WTC11 (cell line): ENCODE measurements around the gene PARVB. TPM values are rescaled to one million over a fixed set of nuclear protein-coding genes. Genes with fewer than 3 reads are reported as not detected.

Source experiments
- ATAC-seq: fragments of 200-7000 bp; cut with Tn5 transposase; 2 replicates; pipeline ENCODE4 v1.10.0; 2021; ENCODE audit warnings: mild to moderate bottlenecking, moderate library complexity
- CTCF ChIA-PET: fragments of 300-600 bp; sonication (Branson Sonifier 250); formaldehyde crosslinking; loops from one replicate; lab custom pipeline; 2021; ENCODE audit warnings: antibody characterized with exemption; lab: Charles Lee
- POLR2A ChIA-PET: fragments of 350-600 bp; sonication (Branson Sonifier 250); formaldehyde crosslinking; loops from one replicate; lab custom pipeline; 2021; ENCODE audit warnings: antibody characterized with exemption; lab: Charles Lee
- DNase-seq: peaks from one replicate; pipeline ENCODE4 v3.0.0; 2021; ENCODE audit warnings: low spot score
- H3K27ac Mint-ChIP-seq: 2 replicates; pipeline ENCODE4 v1.8.0; 2021; ENCODE audit warnings: mixed read lengths
- H3K27me3 Mint-ChIP-seq: 2 replicates; pipeline ENCODE4 v1.8.0; 2021; ENCODE audit warnings: low read depth, mild to moderate bottlenecking, moderate library complexity, mixed read lengths
- H3K36me3 Mint-ChIP-seq: 2 replicates; pipeline ENCODE4 v1.8.0; 2021; ENCODE audit warnings: mixed read lengths
- H3K4me1 Mint-ChIP-seq: 2 replicates; pipeline ENCODE4 v1.8.0; 2022; ENCODE audit warnings: mixed read lengths
- H3K4me3 Mint-ChIP-seq: 2 replicates; pipeline ENCODE4 v1.8.0; 2021; ENCODE audit warnings: mild to moderate bottlenecking, moderate library complexity, mixed read lengths
- H3K9me3 Mint-ChIP-seq: 2 replicates; pipeline ENCODE4 v1.8.0; 2021; ENCODE audit warnings: mixed read lengths
- CREM ChIP-seq: sonication (generic); formaldehyde crosslinking; IDR thresholded peaks from 2 replicates; pipeline ENCODE4 v1.8.1; 2022; ENCODE audit warnings: mild to moderate bottlenecking, missing genetic modification reagents, moderate library complexity
- FOXJ3 ChIP-seq: sonication (generic); formaldehyde crosslinking; IDR thresholded peaks from 2 replicates; pipeline ENCODE4 v1.9.0; 2021; ENCODE audit warnings: missing genetic modification reagents, mild to moderate bottlenecking, borderline replicate concordance
- FOXK1 ChIP-seq: sonication (generic); formaldehyde crosslinking; IDR thresholded peaks from 2 replicates; pipeline ENCODE4 v1.8.0; 2022; ENCODE audit warnings: mild to moderate bottlenecking, moderate library complexity, missing genetic modification reagents
- GABPB1 ChIP-seq: sonication (generic); formaldehyde crosslinking; IDR thresholded peaks from 2 replicates; pipeline ENCODE4 v1.8.1; 2023; ENCODE audit warnings: mild to moderate bottlenecking, missing genetic modification reagents
- GTF2I ChIP-seq: fragments of 250-450 bp; sonication (Bioruptor Pico); conservative IDR thresholded peaks from 2 replicates; pipeline ENCODE4 v1.4.0; 2021; ENCODE audit warnings: mild to moderate bottlenecking
- JAZF1 ChIP-seq: fragments of 250-450 bp; sonication (Bioruptor Pico); IDR thresholded peaks from 2 replicates; pipeline ENCODE4 v1.9.0; 2021; ENCODE audit warnings: moderate library complexity, mild to moderate bottlenecking, inconsistent platforms
- MYBL2 ChIP-seq: sonication (generic); formaldehyde crosslinking; IDR thresholded peaks from 2 replicates; pipeline ENCODE4 v1.8.1; 2023; ENCODE audit warnings: mild to moderate bottlenecking, moderate library complexity, missing genetic modification reagents
- NFE2L1 ChIP-seq: sonication (generic); formaldehyde crosslinking; IDR thresholded peaks from 2 replicates; pipeline ENCODE4 v1.8.1; 2023; ENCODE audit warnings: missing genetic modification reagents
- NR2C2 ChIP-seq: sonication (generic); formaldehyde crosslinking; IDR thresholded peaks from 2 replicates; pipeline ENCODE4 v1.8.0; 2022; ENCODE audit warnings: mild to moderate bottlenecking, missing genetic modification reagents
- PRRX2 ChIP-seq: fragments of 250-450 bp; sonication (Bioruptor Pico); IDR thresholded peaks from 2 replicates; pipeline ENCODE4 v1.8.0; 2021; ENCODE audit warnings: mild to moderate bottlenecking
- ZBTB21 ChIP-seq: sonication (generic); formaldehyde crosslinking; IDR thresholded peaks from 2 replicates; pipeline ENCODE4 v1.8.1; 2023; ENCODE audit warnings: mild to moderate bottlenecking, missing genetic modification reagents, borderline replicate concordance
- ZNF138 ChIP-seq: sonication (generic); formaldehyde crosslinking; conservative IDR thresholded peaks from 2 replicates; pipeline ENCODE4 v1.8.1; 2022; ENCODE audit warnings: mild to moderate bottlenecking, moderate library complexity, missing genetic modification reagents
- ZNF416 ChIP-seq: fragments of 250-450 bp; sonication (Bioruptor Pico); IDR thresholded peaks from 2 replicates; pipeline ENCODE4 v1.9.0; 2021; ENCODE audit warnings: mild to moderate bottlenecking, inconsistent platforms
- total RNA-seq: library from RNA; stranded (reverse); gene quantifications from 3 replicates; pipeline ENCODE4 v1.2.3, GENCODE V29; 2021
- TF ChIP-seq, protein P1 (sequence below): sonication (generic); formaldehyde crosslinking; IDR thresholded peaks from 2 replicates; pipeline ENCODE4 v1.8.0; 2022; ENCODE audit warnings: mild to moderate bottlenecking, missing genetic modification reagents
- TF ChIP-seq, protein P2 (sequence below): sonication (generic); formaldehyde crosslinking; IDR thresholded peaks from 2 replicates; pipeline ENCODE4 v1.8.0; 2023; ENCODE audit warnings: missing genetic modification reagents, mild to moderate bottlenecking, borderline replicate concordance
- TF ChIP-seq, protein P3 (sequence below): sonication (generic); formaldehyde crosslinking; IDR thresholded peaks from 2 replicates; pipeline ENCODE4 v1.8.1; 2023; ENCODE audit warnings: mild to moderate bottlenecking, moderate library complexity, missing genetic modification reagents
- TF ChIP-seq, protein P4 (sequence below): sonication (generic); formaldehyde crosslinking; IDR thresholded peaks from 2 replicates; pipeline ENCODE4 v1.8.0; 2022; ENCODE audit warnings: missing genetic modification reagents
- TF ChIP-seq, protein P5 (sequence below): fragments of 250-450 bp; sonication (Bioruptor Pico); conservative IDR thresholded peaks from 2 replicates; pipeline ENCODE4 v1.9.0; 2021; ENCODE audit warnings: mild to moderate bottlenecking
- TF ChIP-seq, protein P6 (sequence below): sonication (generic); formaldehyde crosslinking; IDR thresholded peaks from 2 replicates; pipeline ENCODE4 v1.8.1; 2022; ENCODE audit warnings: missing genetic modification reagents, borderline replicate concordance
- TF ChIP-seq, protein P7 (sequence below): sonication (generic); formaldehyde crosslinking; IDR thresholded peaks from 2 replicates; pipeline ENCODE4 v1.8.0; 2022; ENCODE audit warnings: mild to moderate bottlenecking, missing genetic modification reagents

PARVB gene
- total RNA-seq, 1 experiment from 2014 or later, result 3.3 TPM

DNA sequence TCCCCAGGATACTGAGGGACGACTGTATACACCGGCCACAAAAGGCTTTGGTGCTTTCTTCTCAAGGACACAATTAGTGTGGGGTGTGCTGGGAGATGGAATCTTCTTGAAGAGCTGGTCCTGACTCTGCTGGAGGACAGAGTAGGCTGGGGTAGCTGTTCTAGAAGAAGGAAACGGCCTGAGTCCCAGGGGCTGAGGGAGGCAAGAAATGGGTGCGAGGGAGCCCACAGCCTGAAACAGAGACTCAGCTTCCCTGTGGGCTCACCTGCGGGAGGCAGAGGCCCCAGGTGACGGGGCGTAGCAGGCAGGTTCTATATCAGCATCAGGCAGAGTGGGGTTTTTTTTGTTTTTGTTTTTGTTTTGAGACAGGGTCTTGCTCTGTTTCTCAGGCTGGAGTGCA lies 193.2 kb downstream of the PARVB start:
- ATAC-seq, result no peak
- H3K9me3 Mint-ChIP-seq, result peaks cover 9% of the 10 kb centered on the region
- TF ChIP-seq, protein P1, sequence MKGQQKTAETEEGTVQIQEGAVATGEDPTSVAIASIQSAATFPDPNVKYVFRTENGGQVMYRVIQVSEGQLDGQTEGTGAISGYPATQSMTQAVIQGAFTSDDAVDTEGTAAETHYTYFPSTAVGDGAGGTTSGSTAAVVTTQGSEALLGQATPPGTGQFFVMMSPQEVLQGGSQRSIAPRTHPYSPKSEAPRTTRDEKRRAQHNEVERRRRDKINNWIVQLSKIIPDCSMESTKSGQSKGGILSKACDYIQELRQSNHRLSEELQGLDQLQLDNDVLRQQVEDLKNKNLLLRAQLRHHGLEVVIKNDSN, result no peak
- TF ChIP-seq GTF2I (CRISPR knock-in tag) (no peak), ZNF416 (no peak), ZBTB21 (CRISPR knock-in tag) (no peak), JAZF1 (CRISPR knock-in tag) (no peak), FOXK1 (no peak), NFE2L1 (CRISPR knock-in tag) (no peak), GABPB1 (CRISPR knock-in tag) (no peak), CREM (CRISPR knock-in tag) (no peak), FOXJ3 (CRISPR knock-in tag) (no peak), MYBL2 (CRISPR knock-in tag) (no peak), PRRX2 (CRISPR knock-in tag) (no peak), ZNF138 (no peak), NR2C2 (CRISPR knock-in tag) (no peak)
- TF ChIP-seq, protein P2, sequence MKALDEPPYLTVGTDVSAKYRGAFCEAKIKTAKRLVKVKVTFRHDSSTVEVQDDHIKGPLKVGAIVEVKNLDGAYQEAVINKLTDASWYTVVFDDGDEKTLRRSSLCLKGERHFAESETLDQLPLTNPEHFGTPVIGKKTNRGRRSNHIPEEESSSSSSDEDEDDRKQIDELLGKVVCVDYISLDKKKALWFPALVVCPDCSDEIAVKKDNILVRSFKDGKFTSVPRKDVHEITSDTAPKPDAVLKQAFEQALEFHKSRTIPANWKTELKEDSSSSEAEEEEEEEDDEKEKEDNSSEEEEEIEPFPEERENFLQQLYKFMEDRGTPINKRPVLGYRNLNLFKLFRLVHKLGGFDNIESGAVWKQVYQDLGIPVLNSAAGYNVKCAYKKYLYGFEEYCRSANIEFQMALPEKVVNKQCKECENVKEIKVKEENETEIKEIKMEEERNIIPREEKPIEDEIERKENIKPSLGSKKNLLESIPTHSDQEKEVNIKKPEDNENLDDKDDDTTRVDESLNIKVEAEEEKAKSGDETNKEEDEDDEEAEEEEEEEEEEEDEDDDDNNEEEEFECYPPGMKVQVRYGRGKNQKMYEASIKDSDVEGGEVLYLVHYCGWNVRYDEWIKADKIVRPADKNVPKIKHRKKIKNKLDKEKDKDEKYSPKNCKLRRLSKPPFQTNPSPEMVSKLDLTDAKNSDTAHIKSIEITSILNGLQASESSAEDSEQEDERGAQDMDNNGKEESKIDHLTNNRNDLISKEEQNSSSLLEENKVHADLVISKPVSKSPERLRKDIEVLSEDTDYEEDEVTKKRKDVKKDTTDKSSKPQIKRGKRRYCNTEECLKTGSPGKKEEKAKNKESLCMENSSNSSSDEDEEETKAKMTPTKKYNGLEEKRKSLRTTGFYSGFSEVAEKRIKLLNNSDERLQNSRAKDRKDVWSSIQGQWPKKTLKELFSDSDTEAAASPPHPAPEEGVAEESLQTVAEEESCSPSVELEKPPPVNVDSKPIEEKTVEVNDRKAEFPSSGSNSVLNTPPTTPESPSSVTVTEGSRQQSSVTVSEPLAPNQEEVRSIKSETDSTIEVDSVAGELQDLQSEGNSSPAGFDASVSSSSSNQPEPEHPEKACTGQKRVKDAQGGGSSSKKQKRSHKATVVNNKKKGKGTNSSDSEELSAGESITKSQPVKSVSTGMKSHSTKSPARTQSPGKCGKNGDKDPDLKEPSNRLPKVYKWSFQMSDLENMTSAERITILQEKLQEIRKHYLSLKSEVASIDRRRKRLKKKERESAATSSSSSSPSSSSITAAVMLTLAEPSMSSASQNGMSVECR (CRISPR knock-in tag), result no peak
- TF ChIP-seq, protein P3, sequence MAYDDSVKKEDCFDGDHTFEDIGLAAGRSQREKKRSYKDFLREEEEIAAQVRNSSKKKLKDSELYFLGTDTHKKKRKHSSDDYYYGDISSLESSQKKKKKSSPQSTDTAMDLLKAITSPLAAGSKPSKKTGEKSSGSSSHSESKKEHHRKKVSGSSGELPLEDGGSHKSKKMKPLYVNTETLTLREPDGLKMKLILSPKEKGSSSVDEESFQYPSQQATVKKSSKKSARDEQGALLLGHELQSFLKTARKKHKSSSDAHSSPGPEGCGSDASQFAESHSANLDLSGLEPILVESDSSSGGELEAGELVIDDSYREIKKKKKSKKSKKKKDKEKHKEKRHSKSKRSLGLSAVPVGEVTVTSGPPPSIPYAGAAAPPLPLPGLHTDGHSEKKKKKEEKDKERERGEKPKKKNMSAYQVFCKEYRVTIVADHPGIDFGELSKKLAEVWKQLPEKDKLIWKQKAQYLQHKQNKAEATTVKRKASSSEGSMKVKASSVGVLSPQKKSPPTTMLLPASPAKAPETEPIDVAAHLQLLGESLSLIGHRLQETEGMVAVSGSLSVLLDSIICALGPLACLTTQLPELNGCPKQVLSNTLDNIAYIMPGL (CRISPR knock-in tag), result no peak
- TF ChIP-seq, protein P4, sequence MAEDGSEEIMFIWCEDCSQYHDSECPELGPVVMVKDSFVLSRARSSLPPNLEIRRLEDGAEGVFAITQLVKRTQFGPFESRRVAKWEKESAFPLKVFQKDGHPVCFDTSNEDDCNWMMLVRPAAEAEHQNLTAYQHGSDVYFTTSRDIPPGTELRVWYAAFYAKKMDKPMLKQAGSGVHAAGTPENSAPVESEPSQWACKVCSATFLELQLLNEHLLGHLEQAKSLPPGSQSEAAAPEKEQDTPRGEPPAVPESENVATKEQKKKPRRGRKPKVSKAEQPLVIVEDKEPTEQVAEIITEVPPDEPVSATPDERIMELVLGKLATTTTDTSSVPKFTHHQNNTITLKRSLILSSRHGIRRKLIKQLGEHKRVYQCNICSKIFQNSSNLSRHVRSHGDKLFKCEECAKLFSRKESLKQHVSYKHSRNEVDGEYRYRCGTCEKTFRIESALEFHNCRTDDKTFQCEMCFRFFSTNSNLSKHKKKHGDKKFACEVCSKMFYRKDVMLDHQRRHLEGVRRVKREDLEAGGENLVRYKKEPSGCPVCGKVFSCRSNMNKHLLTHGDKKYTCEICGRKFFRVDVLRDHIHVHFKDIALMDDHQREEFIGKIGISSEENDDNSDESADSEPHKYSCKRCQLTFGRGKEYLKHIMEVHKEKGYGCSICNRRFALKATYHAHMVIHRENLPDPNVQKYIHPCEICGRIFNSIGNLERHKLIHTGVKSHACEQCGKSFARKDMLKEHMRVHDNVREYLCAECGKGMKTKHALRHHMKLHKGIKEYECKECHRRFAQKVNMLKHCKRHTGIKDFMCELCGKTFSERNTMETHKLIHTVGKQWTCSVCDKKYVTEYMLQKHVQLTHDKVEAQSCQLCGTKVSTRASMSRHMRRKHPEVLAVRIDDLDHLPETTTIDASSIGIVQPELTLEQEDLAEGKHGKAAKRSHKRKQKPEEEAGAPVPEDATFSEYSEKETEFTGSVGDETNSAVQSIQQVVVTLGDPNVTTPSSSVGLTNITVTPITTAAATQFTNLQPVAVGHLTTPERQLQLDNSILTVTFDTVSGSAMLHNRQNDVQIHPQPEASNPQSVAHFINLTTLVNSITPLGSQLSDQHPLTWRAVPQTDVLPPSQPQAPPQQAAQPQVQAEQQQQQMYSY (CRISPR knock-in tag), result no peak
- TF ChIP-seq, protein P5, sequence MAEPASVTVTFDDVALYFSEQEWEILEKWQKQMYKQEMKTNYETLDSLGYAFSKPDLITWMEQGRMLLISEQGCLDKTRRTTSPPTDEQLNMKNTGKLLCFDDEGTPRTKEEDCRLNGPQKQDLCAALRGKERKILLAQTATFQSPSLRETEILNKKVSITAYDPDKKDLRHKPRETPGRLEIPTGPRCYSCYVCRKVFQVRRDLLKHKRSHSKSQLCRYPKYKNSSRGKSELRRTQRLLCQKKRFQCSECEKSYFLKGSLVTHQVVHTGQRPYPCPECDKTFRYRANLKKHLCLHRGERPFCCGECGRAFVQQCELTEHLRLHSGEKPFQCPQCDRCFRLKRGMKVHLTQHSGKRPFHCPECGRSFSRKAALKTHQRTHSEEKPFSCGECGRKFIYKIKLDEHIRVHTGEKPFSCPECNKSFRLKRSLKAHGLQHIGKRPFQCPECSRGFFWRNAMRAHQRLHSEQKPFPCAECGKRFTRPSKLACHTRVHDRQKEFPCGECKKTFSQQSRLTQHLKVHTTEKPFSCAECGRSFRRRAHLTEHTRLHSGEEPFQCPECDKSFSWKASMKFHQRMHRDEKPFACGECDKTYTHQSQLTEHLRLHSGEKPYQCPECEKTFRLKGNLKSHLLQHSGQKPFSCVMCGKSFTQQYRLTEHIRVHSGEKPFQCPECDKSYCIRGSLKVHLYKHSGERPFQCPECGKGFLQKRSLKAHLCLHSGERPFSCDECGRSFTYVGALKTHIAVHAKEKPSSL, result no peak
- TF ChIP-seq, protein P6, sequence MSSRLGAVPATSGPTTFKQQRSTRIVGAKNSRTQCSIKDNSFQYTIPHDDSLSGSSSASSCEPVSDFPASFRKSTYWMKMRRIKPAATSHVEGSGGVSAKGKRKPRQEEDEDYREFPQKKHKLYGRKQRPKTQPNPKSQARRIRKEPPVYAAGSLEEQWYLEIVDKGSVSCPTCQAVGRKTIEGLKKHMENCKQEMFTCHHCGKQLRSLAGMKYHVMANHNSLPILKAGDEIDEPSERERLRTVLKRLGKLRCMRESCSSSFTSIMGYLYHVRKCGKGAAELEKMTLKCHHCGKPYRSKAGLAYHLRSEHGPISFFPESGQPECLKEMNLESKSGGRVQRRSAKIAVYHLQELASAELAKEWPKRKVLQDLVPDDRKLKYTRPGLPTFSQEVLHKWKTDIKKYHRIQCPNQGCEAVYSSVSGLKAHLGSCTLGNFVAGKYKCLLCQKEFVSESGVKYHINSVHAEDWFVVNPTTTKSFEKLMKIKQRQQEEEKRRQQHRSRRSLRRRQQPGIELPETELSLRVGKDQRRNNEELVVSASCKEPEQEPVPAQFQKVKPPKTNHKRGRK (CRISPR knock-in tag), result no peak
- TF ChIP-seq, protein P7, sequence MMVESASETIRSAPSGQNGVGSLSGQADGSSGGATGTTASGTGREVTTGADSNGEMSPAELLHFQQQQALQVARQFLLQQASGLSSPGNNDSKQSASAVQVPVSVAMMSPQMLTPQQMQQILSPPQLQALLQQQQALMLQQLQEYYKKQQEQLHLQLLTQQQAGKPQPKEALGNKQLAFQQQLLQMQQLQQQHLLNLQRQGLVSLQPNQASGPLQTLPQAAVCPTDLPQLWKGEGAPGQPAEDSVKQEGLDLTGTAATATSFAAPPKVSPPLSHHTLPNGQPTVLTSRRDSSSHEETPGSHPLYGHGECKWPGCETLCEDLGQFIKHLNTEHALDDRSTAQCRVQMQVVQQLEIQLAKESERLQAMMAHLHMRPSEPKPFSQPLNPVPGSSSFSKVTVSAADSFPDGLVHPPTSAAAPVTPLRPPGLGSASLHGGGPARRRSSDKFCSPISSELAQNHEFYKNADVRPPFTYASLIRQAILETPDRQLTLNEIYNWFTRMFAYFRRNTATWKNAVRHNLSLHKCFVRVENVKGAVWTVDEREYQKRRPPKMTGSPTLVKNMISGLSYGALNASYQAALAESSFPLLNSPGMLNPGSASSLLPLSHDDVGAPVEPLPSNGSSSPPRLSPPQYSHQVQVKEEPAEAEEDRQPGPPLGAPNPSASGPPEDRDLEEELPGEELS (CRISPR knock-in tag), result no peak
- POLR2A ChIA-PET, result no interaction called here
- H3K27me3 Mint-ChIP-seq, result no peaks in the 10 kb centered on the region
- CTCF ChIA-PET, result no interaction called here
- no peaks in the 10 kb centered on the region for H3K4me1 Mint-ChIP-seq
- H3K4me3 Mint-ChIP-seq, result no peak overlapping the region
- peaks cover 4% of the 10 kb centered on the region for H3K36me3 Mint-ChIP-seq
- no peak overlapping the region for H3K27ac Mint-ChIP-seq
- DNase-seq, result no peak
